ENCODE measurements around the gene CDK11A. TPM values are rescaled to one million over a fixed set of nuclear protein-coding genes. Genes with fewer than 3 reads are reported as not detected.

The CDK11A gene
- total and polyA plus RNA-seq, 12 donors, result 11.6 to 88.3 (median 15.3) TPM

- intact Hi-C loops (cut with DNase I), result no loop called here
- Histone ChIP-seq H3K4me1 (peaks cover 0 to 53% (median 5%) of the 10 kb centered on the region in 9 donors), H3K4me3 (no peak overlapping the region), H3K36me3 (peaks cover 0 to 59% (median 0%) of the 10 kb centered on the region in 9 donors), H3K9me3 (no peaks in the 10 kb centered on the region), H3K27ac (no peak overlapping the region), H3K27me3 (no peaks in the 10 kb centered on the region)
- 87% methylated on average over 28 of the region's 28 CpGs for WGBS, 2 donors
- DNase-seq (no peak), ATAC-seq (peak in 1 of 8 donors; percentile 38)
- TF ChIP-seq CTCF (IDR thresholded peaks at IDR 0.05), result no peak
Measured at GRCh38 chr1:1684031-1684681, 40.0 kb downstream of the CDK11A start.

GRCh38 chr1:1683104-1683905 lies 40.9 kb downstream of the CDK11A start:
- ATAC-seq, result no peak

GRCh38 chr1:1680912-1681273 lies 43.3 kb downstream of the CDK11A start:
- 72 to 78% methylated on average over 11 of the region's 11 CpGs for WGBS, 2 donors
- no peak overlapping the region for H3K4me3 ChIP-seq
- DNase-seq (peak in 1 of 2 donors; percentile 3), ATAC-seq (no peak)
- H3K36me3 ChIP-seq, result peaks cover 0 to 38% (median 0%) of the 10 kb centered on the region in 9 donors
- no peak for TF ChIP-seq CTCF (IDR thresholded peaks at IDR 0.05)
- intact Hi-C loops (cut with DNase I), result no loop called here
- H3K4me1 ChIP-seq, result peaks cover 3 to 53% (median 16%) of the 10 kb centered on the region in 9 donors
- no peaks in the 10 kb centered on the region for H3K9me3 ChIP-seq
- no peaks in the 10 kb centered on the region for H3K27me3 ChIP-seq
- peak overlapping the region in 1 of 10 donors; percentile 10 for H3K27ac ChIP-seq

More at GRCh38 chr1:1683104-1683905, 40.9 kb downstream of the CDK11A start:
- Histone ChIP-seq H3K4me3 (no peak overlapping the region), H3K9me3 (no peaks in the 10 kb centered on the region), H3K27me3 (no peaks in the 10 kb centered on the region), H3K27ac (no peak overlapping the region), H3K4me1 (peaks cover 3 to 58% (median 10%) of the 10 kb centered on the region in 9 donors), H3K36me3 (peaks cover 0 to 50% (median 0%) of the 10 kb centered on the region in 9 donors)
- WGBS, 2 donors, result 74 to 77% methylated on average over 26 of the region's 26 CpGs
- DNase-seq, result no peak
- intact Hi-C loops (cut with DNase I), result no loop called here
- TF ChIP-seq CTCF (IDR thresholded peaks at IDR 0.05), result no peak

- intact Hi-C loops (cut with DNase I), result no loop called here
- 91% methylated on average over 32 of the region's 32 CpGs for WGBS, 2 donors
- no peak for ATAC-seq
- Histone ChIP-seq H3K36me3 (peaks cover 0 to 33% (median 0%) of the 10 kb centered on the region in 9 donors), H3K27ac (peak overlapping the region in 1 of 10 donors; percentile 10), H3K27me3 (no peaks in the 10 kb centered on the region), H3K9me3 (no peaks in the 10 kb centered on the region), H3K4me3 (no peak overlapping the region), H3K4me1 (peaks cover 3 to 47% (median 15%) of the 10 kb centered on the region in 9 donors)
- peak in 1 of 2 donors; percentile 6 for DNase-seq
- no peak for TF ChIP-seq CTCF (IDR thresholded peaks at IDR 0.05)
Measured at GRCh38 chr1:1680031-1680911, 43.9 kb downstream of the CDK11A start.

All from heart right ventricle (tissue), 16 donors.